CD1c-positive myeloid dendritic cell (primary cell): ENCODE data around the gene TIAM1.
"Not testable (repeated sequence)": the region's sequence is repeated elsewhere in the genome, so short reads cannot be mapped to it uniquely, and the experiment has no call there.

Source experiments
- DNase-seq: peaks from one replicate; pipeline ENCODE4 v3.0.0-alpha.2; 2016; ENCODE audit errors: extremely low spot score

Gene TIAM1

DNA sequence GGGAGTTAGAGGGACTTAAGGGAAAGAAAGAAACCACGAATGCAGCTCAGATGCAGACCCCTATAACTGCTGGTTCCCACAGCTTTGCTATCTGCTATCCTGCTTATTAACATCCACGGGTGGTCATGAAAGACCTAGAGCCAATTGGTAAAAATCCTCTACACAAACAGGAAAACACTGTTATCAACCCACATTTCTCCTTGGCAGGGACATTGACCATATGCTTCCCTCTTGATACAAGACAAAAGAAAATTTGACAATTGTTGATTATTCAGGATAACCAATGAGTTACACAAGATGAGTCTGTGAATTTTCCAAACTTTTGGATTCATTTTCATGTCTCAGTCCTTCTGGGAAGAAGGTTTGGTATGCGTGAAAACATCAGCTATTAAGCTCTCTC, 90.4 kb downstream of the TIAM1 start:
- DNase-seq, result no peak

DNA sequence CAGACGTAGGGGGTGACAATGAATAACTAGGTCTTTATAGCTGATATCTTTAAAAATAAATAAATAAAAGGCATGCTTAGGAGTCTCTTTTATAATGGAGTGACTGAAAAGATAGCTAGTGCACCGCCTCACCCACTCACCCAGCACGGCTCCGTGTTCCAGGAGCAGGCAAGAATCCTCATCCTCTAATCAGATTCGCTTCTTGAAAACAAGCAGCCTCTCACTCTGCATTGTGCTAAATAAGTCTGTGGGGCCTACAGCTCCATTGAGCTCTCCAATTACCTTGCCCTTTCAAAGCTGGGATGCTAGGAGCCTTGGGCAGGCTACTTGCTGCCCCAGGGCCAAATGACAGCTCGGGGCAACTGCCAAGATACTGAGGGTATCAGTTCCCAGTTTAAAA, 91.5 kb downstream of the TIAM1 start:
- no peak for DNase-seq

DNA sequence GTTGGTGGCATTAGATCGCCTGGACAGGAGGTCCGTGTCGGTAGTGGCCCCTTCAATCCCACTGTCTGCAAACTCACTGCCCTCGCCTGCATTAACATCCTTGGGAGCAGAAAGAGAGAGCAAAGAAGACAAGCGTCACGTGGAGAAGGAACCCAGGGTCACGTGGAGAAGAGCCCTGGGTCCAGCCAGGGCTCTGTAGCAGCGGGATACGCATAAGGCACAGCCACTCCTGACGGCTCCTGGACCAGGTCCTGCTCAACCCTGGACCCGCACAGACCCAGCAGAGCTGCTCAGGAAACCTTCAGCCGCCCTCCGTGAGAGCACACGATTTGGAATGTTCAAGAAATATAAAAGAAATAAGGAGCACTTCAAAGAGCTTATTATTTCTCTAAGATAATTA, 92.0 kb downstream of the TIAM1 start:
- no peak for DNase-seq

DNA sequence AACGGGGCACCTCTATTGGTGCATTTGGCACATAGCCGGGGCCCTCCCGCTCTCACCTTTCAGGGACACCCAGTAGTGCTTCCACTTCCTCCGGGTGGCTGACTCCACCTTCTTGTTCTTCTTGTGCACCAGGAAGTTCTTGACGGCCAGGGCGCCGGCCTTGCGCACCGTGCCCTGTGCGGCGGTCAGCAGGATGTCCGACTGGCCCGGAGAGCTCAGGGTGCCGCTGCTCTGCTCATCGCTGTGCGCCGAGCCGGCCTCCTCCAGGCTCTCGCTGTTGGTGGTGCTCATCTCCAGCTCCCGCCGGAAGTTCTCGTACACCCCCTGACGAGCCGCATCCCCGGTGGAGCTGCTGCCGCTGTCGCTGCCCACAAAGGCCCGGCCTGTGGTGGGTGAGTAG, 92.4 kb downstream of the TIAM1 start:
- no peak for DNase-seq

DNA sequence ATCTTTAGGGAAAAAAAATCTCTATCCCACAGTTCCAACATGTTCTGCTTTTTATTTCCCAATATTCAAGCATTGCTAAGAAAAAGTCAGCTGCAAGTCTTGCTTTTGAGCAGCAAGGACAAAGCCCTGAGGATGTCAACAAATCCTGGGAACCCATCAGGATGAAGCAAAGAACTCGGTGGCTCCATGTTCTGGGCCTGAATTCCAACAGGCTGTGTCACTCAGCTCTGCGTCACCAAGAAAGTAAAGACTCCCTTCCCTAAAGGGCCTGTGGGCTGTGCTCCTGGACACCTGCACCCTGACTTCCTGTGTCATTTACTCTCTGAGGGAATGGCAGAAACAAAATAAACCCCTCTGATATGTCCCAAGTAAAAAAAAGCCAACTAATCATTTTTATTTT, 95.5 kb downstream of the TIAM1 start:
- no peak for DNase-seq

DNA sequence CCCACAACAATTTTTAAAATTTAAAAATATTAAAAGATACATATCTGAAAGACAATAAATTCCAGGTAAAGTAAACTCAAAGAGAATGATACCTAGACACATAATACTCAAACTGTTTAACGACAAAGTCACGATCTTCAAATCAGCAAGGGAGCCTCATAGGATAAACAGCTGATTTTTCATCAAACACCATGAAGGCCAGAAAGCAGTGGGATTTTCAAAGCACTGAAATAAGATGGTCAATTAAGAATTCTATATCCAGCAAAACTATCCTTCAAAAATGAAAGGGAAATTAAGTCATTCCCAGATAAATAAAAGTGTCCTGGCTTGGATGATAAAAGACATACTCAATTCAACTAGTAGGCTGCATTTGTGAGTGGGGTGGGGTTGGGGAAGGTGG, 100.5 kb downstream of the TIAM1 start:
- DNase-seq, result no peak

DNA sequence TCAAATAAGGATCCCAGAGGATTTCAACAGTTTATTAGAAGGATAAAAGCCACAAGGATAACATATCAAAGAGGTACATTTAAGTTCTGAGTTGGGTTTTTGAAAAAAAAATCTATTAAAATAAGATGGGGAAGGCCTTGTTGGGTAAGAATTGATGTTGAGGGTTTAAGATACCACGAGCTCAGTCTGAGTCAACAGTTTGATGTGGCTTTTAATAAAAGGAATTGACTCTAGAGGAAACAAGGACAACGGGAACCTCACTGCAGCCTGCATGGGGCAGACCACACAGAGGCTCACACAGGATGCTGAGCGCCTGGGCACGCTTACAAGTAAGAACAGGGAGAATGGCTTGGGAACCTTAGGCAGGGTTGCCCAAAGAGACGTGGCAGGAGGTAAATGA, 107.5 kb downstream of the TIAM1 start:
- no peak for DNase-seq

DNA sequence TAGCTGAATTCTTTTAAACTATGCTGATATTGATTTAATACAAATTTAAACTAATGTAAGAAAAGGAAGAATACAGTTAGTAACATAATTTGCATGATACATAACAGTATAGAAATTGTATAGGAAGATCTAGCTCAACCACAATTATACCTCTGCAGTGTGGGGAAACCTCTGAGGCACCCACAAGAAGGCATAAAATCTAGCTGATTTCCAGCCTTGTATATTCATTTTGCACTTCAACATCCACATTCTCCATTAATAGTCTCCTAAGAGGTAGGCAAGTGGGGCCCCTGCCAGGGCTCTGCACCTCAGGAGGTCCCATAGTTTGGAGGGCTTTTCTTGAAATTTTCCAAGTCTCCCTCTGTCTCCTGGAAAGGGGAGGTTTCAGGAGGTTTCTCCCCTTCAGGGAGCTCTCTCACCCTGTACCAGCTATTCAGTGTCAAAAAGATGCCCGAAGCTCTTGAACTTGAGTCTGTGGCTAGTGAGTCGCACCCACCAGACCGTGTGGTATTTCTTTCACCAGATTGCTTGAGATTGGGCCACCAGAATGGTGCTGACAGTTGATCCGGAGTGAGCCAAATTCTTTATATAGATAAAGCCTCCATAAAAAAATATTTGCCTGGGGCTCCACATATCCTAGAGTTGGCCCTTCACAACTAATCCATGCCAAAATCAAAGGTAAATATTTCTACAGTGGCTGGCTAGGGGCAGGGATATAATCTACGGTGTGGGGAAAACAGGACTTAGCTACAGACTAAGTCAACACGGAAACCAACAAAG, 108.2 kb downstream of the TIAM1 start:
- no peak for DNase-seq

DNA sequence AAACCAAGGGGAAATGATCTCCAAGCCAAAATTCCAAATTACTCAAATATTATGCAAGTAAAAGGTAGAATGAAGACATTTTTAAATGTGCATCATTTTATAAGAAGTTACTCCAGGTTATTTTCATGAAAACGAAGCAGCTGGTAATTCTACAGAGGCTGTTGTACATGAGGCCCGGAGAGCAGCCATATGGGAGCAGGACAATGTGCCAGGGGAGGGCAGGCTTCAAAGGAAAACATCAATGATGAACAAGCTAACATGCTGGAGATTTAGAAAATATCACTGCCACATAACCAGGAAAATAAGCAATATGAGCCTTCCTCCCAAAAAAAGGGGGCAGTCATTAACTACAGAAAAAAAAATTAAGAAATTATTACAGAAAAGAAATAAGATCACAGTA, 109.1 kb downstream of the TIAM1 start:
- DNase-seq, result no peak

DNA sequence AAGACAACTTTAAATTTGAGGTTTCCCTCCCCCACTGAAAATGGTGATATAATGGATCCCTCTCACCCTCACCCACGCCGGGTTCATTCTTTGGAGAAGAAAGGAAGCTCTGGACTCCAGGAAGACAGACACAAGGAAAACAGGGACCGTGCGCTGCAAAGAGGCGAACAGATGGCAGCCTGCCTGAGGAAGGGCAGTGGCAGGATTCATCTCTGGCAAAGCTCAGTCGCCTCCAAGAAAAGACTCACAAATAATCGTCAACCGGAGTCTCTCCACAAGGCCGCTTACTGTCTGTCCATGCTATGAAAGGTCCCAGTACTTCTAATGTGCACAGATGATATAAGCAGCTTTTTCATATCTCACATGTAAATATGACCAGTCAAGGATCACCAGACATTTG, 110.3 kb downstream of the TIAM1 start:
- DNase-seq, result no peak

DNA sequence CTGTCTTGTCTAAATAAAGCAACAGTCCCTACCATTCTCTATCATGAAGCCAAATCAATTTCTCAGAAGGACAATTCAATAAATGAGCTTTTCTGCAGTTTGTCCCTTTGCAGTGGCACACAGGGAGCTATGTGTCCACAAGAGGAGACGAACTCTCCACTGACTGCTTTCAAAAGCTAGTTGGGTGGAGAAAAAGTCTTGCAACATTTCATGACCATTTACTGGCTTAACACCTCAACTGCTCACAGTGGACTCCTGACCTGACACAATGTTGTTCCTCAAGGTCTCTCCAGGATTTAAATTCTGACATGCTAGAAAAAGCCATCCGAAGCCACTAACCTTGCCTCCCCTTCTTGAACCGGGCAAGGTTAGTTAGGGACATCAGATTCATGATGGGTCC, 111.7 kb downstream of the TIAM1 start:
- DNase-seq, result no peak

DNA sequence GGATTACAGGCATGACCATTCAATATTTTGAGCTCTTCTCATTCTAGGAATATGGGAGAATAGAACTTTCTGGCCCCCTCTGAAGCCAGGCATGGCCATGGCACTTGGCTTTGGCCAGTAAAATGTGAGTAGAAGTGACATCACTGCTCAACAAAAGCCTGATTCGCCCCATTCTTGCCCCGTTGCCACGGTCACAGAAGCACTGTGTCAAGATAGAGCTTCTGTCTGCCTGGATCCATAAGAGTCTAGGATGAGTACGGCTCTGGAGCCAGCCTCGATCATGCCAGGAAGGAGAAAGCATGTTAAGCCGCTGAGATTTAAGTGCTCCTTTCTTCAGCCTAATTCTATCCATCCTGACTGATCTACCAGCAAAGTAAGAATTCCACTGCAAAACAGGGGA, 113.1 kb downstream of the TIAM1 start:
- DNase-seq, result no peak

DNA sequence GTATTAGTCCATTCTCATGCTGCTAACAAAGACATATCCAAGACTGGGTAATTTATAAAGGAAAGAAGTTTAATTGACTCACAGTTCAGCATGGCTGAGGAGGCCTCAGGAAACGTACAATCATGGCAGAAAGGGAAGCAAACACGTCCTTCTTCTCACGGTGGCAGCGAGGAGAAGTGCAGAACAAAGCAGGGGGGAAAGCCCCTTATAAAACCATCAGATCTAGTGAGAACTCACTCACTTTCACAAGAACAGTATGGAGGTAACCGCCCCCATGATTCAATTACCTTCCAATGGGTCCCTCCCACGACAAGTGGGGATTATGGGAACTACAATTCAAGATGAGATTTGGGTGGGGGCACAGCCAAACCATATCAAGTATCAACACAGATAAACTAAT, 115.3 kb downstream of the TIAM1 start:
- DNase-seq, result not testable (repeated sequence)

DNA sequence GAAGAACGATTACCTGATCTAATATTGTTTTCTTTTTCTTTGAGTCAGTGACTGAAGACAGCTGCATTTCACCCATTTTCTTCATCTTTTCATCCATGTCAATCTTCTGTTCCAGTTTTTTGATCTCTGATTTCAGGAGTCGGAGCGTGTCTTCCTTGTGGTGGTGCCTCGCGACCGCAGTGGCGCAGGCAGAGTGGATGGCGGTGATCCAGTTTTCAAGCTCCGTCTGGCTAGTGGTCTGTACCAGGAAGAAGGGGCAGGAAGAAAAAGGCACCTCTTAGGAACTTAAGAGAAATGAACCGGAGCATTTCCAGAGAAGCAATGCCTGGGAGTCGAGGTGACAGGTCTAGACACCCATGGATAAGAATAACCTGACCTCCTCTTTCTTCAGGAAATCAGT, 118.3 kb downstream of the TIAM1 start:
- no peak for DNase-seq

DNA sequence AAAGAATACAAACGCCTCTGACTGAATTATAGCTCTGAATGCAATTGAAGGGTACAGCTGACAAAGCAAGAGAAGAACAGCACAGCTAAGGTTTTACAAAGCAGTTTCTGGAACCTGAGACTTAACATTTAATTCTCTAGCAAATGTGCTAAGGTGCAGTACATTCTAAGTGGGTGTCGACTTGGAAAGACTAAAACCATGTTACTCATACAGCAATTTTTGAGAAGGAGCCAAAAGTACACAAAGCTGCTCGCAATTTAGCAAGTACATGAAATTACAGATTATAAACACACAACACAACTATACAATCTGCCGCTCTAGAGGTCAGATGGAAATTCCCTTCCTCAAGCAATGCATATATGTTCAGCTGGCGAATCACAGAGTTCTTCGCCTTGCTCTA, 121.9 kb downstream of the TIAM1 start:
- no peak for DNase-seq

DNA sequence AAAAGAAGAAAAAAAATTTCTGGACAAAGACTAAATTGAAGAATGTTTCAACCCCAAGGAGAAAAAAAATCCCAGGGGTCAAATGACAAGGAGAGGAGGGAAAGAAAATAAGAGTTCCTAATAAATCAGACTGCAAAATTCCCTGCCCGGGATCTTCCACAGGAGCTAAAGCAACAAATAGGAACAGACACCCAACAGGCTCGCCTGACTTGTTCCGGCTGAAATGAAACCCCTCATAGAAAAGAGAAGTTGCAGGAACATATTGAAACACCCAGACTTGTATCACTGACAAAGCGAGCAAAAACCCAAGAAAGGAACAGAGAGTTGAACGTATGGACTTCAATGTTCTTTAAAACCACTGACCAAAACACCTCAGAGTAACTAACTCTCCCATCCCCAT, 123.0 kb downstream of the TIAM1 start:
- peak; percentile 79 for DNase-seq

DNA sequence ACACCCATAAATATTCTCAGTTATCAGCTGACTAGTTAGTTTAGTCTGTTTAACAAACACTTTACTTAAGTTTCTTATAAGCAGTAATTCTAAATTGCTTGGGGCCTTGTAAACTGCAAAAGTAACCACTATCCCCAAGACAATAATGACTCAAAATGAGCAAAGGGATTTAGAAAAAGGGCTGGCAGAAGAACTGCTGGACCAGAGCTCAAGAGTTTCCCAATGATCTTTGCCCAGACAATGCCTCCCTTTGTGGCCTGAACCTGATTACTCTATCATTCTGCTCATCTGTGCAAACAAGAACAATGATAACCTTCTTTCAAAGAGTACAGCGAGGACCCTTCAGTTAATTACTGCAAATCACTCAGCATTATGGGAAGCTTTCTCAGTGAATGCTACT, 123.5 kb downstream of the TIAM1 start:
- DNase-seq, result peak; percentile 20

DNA sequence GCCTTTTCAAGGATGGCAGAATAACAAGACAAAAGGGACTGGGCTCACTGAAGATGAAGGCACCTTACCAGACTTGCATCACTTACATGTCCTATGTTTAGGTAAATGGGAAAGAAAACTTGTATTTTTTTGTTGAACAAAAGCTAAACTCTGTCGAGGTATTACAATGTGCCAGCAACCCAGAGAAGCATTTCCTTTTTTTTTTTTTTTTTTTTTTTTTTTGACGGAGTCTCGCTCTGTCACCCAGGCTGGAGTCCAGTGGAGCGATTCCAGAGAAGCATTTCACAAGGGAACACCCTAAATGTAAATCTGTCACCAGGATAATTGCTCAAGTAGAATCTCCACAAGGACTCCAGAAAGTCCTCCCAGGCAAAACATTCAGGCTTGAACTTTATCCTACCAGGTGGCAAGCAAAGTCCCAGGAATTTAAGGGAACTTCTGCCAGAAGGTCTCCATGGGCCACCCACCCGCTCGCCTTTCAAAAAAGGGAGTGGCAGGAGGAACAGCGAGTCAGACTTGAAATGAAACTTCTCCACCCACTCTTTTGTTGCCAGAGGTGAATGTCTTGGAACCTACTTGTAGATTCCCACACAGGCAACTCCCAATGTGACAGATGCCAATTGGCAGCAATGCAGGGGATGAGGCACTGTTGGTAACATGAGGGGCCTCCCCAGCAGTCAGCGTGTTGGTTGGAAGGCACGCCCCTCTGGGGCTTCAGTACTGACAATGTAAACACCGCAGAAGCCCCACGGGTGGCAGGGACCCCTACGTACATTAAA, 125.0 kb downstream of the TIAM1 start:
- peak; percentile 94 for DNase-seq

DNA sequence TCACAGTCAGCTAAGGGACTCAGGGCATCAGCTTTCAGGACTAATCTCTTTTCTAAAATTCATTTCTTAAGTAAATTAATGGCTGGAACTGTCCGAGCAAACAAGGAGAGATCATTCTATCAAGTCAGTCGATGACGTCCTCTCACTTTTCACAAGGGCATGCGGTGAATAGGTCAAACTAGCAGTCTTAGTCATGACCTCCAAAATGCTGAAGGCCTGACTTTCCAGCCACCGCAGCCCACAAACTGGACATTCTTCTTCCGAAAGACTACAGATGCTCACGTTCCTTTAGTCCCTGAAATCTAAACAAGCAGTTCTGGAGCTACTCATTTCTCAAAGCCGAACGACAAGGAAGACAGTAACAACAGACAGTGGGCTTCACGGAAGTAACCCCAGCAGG, 127.9 kb downstream of the TIAM1 start:
- DNase-seq, result no peak

DNA sequence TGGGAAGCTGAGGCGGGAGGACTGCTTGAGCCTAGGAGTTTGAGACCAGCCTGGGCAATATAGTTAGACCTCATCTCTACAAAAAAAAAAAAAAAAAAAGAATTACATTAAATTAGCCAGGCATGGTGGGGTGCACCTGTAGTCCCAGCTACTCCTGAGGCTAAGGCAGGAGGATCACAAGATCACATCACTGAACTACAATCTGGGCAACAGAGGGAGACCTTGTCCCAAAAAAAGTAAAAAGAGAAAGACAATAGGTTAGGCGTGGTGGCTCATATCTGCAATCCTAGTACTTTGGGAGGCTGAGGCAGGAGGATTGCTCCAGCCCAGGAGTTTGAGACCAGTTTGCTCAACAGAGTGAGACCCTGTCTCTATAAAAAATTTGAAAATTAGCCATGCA, 130.3 kb downstream of the TIAM1 start:
- DNase-seq, result no peak

DNA sequence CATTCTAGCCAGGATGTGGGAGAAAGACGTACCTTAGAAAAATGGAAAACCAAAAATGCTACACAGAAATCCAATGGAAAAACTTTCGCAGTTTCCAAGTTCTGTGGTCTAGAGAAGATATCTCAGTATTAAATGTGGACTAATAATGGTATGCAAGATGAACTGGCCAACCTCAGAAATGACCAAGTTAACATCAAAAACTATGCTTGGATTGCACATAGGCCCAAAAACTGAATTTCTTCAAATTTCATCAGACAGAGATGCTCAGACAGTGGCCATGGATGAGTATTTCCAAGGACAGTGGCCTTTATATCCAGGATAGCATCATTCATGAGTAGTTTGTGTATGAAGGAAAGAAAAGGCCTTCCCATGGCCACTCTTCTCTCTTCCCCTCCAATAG, 132.2 kb downstream of the TIAM1 start:
- no peak for DNase-seq

DNA sequence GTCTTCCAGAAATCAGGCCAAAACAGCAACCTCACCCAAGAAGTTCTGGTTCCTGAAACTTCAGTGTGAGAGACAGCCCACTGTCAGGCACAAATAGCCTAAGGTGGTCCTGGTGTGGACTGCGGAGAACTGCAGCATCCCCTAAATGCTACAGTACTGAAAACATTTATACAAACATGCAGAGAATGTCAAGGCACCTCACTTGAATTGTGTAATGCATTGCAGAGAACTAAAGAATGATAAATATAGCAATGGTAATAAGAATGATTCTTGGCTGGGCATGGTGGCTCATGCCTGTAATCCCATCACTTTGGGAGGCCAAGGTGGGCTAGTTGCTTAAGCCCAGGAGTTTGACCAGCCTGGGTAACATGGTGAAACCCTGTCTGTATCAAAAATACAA, 138.6 kb downstream of the TIAM1 start:
- DNase-seq, result no peak

DNA sequence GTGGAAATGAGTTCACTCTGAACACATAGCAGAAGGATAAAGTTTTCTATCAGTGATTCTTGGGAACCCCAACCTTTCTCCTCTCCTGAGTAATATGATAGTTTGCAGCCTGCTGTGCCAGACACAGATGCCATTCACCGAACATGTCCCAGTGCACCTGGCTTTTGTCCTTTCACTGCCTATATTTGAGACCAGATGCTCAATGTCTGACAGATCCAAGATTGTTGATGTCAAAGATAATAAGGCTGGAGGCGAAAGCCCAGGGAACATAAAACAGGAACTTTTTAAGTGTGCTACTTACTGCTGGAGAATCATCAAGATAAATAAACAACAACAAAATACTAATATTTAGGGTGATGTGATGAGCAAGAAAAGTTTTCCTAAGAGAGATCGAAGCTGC, 139.3 kb downstream of the TIAM1 start:
- DNase-seq, result no peak
